ENCODE measurements around the gene ETHE1.

Gene ETHE1

DNA sequence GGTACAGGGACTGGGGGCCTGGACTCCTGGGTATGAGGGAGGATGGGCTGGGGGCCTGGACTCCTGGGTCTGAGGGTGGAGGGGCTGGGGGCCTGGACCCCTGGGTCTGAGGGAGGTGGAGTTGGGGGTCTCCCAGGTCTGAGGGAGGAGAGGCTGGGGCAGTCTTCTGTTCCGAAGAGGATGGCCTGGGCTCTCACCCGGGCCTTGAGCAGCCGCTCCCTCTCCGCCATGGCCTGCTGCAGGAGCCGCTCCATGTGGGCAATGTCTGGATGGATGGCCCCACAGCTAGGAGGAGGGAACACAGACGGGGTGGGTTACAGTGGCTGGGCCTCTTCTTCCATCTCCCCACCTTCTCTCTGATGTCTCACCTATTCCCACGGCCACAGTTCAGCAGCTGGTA, 40.6 kb downstream of the ETHE1 start:
- DNase-seq, result no peak

DNA sequence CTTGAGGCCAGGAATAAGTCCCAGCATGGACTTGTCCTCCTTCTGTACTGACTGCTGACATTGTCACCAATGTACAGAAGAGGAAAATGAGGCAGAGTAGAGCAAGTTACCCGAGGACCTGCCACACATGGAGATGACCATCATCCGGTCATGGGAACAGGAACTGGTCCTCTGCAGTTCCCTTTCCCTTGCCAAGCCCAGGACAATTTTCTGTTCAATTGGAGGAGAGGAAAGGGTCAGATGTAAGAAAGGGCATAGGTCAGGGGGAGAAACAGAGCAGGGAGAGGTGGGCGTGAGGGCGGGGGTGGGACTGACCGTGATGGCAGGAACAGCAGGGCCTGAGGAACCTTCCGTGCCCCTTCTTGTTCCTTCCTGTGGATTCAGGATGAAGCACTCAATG, 41.0 kb downstream of the ETHE1 start:
- no peak for DNase-seq

DNA sequence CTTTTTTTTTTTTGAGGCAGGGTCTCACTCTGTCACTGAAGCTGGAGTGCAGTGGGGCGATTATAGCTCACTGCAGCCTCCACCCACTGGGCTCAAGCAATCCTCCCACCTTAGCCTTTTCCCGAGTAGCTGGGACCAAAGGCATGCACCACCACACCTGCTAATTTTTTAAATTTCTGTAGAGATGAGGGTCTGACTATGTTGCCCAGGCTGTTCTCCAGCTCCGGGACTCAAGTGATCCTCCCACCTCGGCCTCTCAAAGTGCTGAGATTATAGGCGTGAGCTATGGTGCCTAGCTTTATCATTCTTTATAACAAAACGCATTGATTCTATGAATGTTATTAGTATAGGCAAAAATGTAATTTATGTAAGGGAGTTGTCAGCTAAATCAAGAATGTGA, 43.7 kb downstream of the ETHE1 start:
- no peak for DNase-seq

DNA sequence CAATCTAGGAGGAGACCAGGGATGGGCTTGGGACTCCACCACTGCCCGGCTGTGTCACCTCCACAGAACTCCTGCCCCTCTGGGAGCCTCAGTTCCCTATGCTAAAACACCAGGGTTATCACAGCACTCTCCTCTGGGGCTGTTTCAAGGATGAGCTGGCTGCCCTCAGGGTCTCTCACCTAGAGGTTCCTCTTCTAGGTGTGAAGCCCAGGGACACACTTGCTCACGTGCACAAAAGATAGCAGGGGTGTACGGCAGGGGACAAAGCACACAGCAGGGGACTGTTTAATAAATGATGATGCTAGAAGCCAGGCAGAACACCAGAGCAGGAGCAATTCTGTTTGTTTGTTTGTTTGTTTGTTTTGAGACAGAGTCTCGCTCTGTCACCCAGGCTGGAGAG, 44.8 kb downstream of the ETHE1 start:
- DNase-seq, result no peak

DNA sequence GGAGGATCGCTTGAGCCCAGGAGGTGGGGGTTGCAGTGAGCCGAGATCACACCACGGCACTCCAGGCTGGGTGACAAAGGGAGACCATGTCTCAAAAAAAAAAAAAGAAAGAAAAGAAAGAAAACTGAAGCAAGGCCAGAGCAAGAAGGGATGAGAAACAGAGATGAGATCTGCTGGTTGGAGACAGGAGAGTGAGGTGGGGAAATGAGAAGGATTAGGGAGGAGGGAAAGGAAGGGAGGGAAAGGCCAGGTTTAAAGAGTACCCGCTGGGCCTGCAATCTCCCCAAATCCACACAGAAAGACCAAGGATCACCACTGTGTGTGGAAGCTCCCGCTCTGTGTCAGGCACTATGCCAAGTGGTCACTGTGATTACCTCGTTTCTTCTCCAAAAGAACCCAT, 45.3 kb downstream of the ETHE1 start:
- DNase-seq, result no peak

DNA sequence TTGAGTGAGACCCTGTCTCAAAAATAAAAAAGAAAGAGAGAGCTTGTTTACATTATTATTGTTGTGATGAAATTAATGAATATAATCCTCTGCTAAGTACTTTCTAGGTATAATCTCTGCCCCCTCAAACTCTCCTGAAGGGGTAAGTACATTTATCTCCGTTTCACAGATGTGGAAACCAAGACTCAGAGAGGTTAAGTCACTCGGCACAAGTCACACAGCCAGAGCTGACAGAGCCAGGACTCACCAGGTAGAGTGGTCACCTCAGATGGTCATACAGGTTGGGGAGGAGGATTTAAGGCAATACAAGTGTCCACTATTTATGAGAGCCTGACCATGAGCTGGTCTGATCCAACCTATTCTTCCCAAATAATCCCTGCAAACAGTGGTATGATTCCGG, 46.4 kb downstream of the ETHE1 start:
- no peak for DNase-seq

DNA sequence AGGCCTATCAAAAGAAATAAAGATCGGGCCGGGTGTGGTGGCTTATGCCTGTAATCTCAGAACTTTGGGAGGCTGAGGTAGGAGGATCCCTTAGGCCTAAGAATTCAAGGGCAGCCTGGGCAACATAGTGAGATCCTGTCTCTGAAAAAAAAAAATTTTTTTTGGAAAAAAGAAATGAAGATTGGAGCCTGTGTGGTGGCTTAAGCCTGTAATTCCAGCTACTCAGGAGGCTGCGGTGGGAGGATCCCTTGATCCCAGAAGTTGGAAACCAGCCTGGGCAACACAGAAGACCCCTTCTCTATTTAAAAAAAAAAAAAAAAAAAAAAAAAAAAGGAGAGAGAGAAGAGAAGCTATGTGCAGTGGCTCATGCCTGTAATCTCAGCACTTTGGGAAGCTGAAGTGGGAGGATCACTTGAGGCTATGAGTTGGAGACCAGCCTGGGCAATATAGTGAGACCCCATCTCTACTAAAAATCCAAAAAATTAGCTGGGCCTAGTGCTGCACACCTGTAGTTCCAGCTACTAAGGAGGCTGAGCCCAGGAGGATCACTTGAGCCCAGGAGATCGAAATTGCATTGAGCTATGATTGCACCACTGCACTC, 46.9 kb downstream of the ETHE1 start:
- no peak for DNase-seq

DNA sequence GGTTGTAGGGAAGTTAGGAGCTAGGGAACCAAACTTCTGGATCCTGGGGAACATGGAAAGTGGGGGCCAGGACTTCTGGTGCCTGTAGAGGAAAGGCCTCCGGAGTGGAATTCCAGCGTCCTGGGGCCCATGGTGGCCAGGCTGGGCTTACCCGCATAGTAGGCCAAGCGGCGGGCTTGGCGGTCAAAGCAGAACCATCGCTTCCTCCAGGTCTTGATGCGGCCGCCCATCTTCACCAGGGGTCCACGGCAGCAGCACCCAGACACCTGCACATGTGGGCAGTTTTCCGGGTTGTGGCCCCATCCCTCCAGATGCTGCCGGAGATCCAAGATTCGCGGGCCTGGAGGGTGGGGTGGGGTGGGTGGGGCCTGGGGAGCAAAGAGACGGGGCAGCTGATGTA, 47.8 kb downstream of the ETHE1 start:
- DNase-seq, result no peak

DNA sequence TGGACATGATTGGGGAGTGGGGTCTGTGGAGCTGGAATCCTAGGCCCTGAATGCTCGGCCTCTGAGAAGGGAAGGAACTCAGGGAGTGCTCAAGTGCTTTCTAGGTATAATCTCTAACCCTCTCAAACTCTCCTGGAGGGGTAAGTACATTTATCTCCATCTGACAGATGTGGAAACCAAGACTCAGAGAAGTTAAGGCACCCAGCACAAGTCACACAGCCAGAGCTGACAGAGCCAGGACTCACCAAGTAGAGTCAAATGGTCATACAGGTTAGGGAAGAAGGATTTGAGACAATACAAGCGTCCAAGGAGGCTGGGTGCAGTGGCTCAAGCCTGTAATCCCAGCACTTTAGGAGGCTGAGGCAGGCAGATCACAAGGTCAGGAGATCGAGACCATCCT, 48.7 kb downstream of the ETHE1 start:
- no peak for DNase-seq

DNA sequence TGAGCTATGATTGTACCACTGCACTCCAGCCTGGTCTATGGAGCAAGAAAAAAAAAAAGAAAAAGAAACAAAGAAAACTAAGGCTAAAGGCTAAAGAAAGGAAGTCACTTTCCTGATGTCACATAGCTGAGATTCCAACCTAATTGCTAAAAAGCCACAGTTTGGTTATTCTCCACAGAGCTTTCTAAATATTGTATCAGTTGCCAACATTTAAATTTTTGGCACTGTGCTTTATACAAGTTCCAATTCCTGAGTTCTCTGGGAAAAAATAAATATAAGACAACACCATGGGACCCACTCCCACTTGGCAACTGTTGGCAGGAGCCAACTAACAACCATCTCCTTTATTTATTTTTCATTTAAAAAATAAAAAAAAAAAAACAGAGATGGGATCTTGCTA, 50.4 kb downstream of the ETHE1 start:
- no peak for DNase-seq

DNA sequence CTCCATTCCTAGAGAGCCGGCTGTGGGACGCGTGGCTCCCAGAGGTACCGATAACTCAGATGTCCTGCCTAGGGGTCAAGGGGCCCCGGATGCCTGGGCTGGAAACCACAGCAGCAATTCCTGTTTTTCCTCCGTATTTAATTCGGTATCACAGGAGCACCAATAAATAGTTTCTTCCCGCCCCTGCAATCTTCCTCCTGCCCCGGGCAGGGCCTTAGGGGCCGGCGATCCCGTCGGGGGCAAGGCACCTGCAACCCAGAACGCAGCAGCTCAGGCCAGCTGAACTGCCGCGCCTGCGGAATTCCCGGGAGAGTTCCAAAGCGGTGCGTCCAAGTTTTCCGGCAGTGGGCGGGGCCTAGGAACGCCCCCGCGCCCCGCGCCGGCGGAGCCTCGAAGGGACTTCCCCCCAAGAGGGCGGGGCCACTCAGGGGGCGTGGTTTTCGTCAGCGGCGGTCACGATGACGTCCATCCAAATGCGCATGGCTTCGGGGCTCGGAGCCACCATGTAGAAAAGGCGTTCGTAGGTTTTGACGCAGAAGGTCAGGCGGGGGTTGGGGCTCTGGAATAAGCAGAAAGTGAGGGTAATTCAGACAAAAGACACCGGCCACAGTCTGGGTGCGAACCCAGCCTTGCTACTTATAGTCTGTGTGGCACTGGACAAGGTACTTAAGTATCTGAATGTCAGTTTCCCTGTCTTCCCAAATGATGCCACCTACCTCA, 51.9 kb downstream of the ETHE1 start:
- no peak for DNase-seq

DNA sequence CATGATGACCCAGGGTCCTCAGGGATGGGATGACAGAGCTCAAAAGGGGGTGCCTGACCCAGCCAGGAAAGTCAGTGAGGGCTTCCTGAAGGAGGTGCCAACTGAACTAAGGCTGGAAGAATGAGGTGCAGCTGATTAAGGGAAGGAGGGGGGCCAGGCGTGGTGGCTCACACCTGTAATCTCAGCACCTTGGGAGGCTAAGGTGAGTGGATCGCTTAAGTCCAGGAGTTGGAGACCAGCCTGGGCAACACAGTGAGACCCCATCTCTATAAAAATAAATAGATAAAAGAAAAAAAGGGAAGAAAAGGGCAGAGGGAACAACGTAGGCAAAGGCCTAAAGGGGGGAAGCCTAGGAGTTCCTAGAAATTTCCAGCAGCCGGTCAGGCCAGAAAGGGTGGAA, 52.5 kb downstream of the ETHE1 start:
- DNase-seq, result no peak

DNA sequence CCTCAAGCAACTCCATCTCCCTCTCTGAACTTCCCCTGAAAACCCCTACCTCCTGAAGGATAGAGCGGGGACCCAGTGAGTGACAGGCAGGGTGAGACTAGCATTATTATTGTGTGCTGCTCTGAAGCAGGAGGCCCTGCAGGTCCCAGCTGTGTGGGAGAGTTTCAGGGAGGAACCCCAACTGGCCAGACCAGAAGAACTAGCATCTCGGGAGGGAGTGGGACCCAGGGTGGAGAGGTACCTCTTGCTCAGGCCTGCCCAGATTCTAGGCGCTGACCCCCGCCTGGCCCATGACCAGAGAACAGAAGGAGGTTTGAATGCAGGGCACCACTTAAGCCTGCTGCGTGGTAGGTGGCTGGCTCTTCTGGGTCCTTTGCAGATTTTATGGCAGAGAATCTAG, 55.9 kb downstream of the ETHE1 start:
- DNase-seq, result no peak

DNA sequence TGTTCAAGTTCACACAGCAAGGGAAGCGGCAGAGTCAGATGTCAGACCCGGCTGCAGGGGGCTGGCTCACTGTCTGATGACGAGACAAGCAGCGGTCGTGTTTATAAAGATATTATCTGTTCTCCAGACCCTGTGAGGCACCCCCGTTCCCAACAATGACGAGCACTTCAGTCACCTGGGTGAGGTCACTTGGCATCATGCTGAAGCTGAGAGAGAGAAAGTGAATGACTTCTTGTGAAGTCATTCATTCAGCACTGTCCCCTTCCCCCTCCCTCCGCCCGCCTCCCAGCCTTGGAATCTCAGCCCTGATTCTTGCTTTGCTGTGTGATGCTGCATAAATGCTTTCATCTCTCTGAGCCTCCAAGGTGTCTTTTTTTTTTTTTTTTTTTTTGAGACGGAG, 56.7 kb downstream of the ETHE1 start:
- DNase-seq, result no peak

DNA sequence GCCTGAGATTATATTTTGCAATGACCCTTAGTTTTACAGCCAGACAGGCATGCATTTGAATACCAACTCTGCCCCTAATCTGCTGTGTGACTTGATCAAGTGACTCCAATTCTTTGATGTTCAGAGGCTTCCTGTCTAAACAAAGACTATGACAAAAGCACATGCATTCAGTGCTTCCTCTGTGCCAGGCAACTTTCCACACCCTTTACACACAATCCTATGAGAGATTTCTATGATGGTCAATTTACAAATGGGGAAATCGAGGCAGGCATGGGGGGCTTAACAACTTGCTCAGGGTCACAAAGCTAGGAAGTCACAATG, 57.9 kb downstream of the ETHE1 start:
- no peak for DNase-seq

DNA sequence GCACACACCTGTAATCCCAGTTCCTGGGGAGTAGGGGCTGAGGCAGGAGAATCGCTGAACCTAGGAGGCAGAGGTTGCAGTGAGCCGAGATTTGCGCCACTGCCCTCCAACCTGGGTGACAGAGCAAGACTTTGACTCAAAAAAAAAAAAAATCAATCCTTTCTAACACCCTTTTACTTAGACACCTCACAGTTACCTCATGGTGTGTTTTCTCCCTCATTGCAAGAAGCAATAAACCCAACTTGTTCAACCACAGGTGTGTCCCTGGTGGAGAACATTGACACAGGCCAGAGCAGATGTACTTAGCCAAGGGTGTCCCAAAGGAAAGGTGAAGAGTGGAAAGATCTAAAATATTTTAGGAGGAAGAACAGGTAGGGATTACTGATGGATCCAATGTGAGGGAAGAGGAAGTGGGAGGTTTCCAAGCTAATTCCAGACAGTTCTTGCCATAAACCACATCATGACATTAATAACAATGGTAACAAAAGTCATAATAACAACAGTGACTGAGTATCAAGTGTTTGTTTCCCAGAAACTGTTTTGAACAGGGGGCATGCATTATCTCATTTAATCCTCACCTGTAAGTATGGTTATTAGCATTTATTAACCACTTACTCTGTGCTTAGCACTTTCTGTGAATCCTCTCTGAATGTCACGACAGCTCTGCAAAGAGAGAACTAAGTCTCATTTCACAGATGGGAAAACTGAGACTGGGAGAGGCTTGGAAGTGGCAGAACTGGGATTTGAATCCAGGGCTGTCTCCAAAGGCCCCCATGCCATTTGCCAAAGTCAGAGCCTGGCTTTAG, 58.4 kb downstream of the ETHE1 start:
- DNase-seq, result no peak

DNA sequence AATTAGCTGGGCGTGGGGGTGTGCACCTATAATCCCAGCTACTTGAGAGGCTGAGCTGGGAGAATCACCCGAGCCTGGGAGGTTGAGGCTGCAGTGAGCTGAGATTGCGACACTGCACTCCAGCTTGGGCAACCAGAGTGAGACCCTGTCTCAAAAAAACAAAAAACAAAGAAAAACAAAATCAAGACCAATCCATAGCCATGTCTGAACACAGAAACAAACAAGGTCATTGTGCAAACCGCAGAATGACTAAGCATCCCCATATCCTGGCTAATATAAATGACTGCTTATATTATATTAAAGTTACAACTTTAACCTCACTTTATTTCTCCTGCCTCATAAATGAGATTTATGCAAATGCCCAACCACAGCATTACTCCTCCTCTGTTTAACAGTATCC, 59.3 kb downstream of the ETHE1 start:
- no peak for DNase-seq

DNA sequence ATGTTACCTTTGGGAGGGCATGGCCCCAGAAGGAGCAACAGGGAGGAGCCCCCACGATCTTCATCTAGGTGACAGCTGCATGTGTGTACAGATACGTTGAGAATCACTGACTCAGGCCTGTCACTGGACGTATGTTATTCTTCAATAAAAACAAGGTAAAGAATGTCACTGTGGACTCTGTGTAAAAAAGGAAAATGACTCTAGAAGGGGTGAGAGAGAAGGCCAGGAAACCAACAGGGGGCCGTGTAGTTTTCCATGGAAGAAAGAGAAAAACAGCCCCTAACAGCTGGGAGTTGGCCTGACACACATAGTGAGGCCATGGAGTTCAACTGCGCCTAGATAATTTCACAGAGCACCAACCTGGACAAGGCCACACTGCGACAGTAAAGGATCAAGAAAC, 59.7 kb downstream of the ETHE1 start:
- DNase-seq, result no peak

DNA sequence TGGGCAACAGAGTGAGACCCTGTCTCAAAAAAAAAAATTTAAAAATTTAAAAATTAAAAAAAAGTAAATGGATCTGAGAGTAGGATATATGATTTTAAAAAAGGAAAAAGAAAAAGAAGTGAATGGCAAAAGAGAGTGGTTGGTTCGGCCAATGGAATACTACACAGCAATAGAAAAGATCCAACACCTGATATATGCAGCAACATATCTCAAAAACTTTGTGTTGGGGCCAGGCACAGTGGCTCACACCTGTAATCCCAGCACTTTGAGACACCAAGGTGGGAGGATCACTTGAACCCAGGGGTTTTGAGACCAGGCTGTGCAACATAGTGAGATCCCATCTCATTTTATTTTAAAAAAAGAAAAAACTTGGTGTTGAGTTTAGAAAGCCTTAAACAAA, 60.2 kb downstream of the ETHE1 start:
- DNase-seq, result no peak

DNA sequence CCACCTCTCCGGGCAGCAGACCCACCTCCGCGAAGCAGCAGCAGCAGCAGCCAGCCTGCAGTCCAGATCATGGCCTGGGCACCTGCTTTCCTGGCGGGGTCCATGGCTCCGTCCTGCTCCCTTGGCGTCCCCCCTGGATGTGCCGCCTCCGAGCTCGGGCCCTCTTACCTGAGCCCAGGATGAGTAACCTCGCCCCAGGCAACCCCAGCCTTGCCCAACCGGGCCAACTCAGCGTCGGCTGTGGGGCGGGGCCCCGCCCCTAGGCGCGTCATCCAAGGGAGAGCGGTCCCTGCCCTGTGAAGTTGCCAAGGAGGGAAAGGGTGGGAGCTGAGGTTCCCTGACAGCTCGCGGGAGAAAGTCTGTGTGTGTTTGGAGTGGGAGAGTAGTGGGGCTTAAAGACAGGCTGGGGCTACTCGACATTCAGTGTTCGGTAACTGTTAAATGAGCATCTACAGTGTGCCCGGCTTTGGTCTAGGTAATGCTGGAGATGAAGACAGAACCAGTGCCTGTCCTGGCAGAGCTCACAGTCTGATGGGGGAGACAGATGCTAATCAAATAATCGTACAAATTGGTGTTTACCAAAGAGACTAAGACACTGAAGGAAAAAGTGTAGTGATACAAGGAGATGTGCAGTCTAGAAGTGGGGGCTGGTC, 61.4 kb downstream of the ETHE1 start, which contains the start of gene LYPD3:
Gene LYPD3 (minus strand): TSS at position 141 of the 653 bp plus-strand sequence. CDS start 37 bp downstream, at position 104.
- no peak for DNase-seq

DNA sequence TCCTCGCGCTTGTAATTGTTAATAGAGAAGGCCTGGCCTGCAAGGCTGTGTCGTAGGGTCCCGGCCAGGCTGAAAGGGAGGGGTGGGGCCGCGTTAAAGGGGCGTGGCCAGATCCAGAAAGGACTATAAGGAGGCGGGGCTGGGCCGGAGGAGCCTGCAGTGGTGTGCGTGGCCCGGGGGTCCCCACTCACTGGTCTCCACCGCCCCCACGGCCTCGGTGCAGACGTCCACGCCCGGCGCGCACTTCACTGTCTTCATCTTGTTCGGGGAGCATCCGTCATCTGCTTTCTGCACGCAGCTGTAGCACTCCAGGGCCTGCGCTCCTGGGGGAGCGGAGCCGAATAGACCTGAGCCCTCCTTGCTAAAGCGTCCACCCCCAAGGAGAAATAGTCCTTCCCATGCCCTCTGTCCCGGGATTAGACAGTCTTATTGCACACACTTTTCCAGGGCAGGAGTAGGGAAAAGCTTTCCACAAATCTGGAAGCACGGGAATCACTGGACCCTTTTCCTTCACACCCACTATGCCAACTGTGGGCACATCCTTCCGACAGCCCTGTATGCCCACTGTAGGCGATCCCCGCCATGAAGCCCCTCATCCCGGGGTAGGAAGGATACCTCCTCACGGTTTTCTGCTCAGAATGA, 62.7 kb downstream of the ETHE1 start:
- DNase-seq, result no peak

DNA sequence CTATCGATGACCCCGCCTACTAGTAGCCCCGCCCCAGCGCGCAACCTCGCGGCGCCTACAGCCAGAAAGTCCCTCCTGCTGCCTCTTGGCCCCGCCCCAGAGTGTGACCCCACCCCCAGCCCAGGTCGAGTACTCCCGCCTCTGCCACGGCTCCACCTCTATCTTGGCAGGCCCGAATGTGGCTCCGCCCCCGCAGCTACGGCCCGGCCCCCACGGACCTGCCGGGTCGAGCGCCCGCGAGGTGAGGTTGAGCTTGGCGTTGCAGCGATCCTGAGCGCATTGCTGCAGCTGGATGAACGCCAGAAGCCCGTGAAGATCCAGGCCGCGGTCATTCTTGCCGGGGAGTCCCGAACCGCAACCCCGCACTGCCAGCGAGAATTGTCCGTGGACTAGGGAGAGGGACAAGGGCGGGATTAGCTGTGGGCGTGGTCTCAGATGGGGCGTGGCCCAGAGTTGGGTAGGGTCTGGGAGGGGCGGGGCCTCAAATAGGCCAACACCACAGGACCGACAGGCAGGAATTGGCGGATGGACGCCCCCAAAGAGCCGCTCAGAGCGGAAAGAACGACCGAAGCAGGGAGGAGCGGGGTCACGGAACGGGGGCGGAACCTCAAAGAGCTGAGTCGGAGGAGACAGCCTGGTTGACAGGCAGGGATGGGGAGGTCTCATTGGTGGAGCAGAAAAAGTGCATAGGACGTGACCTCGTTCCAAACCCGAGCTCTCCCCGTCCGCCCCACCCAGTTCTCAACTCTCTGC, 63.4 kb downstream of the ETHE1 start:
- no peak for DNase-seq

All from NK-92 treated with Interleukin-12 subunit alpha and Interleukin-12 subunit beta, amount 100 ng/mL, for 24 hours (cell line).